ENCODE measurements around the gene LRRC57.

- no peak for TF ChIP-seq CTCF (IDR thresholded peaks at IDR 0.05)
- TF ChIP-seq EZH2 (IDR thresholded peaks at IDR 0.05), result no peak
- no peak for TF ChIP-seq EZH2phosphoT487 (IDR thresholded peaks at IDR 0.05)
Observed at GRCh38 chr15:42490291-42490670, 58.3 kb downstream of the LRRC57 start.

Measured in neural progenitor cell (in vitro differentiated cells).